EL (cell line): Measurements from ENCODE around the gene DOHH.
"Not testable (repeated sequence)": the region's sequence is repeated elsewhere in the genome, so short reads cannot be mapped to it uniquely, and the experiment has no call there.

ENCODE experiments used
- DNase-seq: peaks from one replicate; pipeline ENCODE4 v3.0.0-alpha.2; 2016

Gene DOHH

DNA sequence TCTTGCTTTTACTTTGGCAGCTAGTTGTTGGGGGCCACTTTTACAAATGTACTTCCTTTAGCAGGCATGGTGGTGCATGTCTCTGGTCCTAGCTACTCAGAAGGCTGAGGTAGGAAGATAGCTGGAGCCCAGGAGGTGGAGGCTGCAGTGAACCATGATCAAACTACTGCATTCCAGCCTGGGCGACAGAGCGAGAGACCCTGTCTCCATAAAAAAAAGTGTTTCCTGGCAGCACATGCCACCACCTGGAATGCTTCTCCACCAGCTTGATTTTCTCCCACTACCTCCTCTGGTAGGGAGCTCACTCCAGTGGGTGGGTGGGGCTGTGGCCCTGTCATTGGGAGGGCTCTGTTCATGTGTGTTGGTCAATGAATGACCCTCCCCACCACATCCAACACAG is 18.2 kb upstream of the DOHH start:
- DNase-seq: no peak

DNA sequence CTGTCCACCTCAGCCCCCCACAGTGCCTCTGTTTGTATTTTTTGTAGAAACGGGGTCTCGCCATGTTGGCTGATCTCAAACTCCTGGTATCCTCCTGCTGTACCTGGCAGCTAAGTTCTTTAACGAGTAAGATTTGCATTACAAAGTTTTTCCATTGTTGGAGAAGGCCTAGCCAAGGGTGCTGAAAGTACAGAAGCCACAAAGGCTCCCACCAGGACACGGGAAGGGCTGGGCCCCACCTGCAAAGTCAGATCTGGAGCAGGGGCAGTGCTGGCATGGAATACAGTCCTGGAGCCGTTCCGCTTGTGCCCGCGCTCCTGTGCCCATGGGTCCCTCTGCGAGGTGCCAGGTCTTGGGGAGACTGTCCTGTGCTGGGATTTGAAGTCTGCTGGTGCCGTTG is 17.8 kb upstream of the DOHH start:
- DNase-seq: no peak

DNA sequence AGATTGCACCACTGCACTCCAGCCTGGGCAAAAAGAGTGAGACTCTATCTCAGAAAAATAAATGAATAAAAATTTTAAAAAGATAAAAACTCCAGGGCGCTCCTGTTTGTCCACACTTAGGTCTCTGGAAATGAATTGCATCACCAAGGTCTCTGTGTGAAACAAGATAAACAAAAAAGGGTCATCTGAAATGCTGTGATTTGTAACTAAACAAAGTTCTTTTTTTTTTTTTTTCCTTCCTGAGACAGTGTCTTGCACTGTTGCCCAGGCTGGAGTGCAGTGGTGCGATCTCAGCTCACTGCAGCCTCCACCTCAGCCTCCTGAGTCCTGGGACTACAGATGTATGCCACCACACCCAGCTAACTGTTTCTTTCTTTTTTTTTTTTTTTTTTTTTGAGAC is 17.2 kb upstream of the DOHH start:
- no peak for DNase-seq

- DNase-seq: no peak
Measured at GRCh38 chr19:3516675-3517207, 16.3 kb upstream of the DOHH start.

DNA sequence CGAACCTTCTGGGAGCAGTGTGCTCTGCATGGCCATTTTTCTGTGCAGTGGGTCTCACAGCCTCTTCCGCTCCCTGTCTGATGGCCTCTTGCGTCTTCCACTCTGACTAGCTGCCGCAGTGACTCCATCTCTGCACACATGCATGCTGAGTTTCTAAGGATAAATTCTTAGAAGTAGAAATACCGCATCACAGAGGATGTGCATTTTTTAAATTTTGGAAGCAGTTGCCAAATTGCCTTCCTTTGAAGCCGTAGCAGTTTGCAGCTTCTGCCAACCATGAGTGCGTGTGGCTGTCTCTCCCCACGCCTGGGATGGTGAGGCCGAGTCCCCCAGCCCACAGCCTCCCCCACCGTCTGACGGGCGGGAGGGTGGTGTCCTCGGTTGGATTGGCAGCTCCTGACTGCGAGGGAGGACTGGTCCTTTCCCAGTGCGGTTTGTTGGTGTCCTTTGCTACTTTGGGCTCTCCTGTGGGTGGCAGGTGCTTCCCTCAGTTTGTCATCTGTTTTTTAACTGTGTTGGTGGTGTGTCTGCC is 15.5 kb upstream of the DOHH start:
- no peak for DNase-seq

DNA sequence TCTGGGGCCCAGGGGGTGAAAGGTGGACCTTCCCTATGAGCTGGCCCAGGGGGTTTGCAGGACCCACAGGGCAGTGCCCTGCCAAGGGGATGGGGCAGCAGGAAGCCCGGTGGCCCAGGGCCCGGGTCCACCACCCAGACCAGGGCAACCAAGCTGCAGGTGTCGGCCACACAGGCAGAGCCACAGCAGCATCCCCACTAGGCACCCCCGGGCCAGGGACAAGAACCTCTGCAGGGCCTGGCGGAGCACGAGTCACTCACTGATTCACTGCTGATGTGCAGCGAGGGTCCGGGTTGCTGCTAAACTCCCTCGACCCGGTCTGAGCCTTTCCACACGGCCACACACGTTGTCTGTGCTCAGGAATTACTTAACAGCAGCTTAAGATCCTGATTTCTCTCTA is 14.5 kb upstream of the DOHH start:
- DNase-seq: peak; percentile 39

DNA sequence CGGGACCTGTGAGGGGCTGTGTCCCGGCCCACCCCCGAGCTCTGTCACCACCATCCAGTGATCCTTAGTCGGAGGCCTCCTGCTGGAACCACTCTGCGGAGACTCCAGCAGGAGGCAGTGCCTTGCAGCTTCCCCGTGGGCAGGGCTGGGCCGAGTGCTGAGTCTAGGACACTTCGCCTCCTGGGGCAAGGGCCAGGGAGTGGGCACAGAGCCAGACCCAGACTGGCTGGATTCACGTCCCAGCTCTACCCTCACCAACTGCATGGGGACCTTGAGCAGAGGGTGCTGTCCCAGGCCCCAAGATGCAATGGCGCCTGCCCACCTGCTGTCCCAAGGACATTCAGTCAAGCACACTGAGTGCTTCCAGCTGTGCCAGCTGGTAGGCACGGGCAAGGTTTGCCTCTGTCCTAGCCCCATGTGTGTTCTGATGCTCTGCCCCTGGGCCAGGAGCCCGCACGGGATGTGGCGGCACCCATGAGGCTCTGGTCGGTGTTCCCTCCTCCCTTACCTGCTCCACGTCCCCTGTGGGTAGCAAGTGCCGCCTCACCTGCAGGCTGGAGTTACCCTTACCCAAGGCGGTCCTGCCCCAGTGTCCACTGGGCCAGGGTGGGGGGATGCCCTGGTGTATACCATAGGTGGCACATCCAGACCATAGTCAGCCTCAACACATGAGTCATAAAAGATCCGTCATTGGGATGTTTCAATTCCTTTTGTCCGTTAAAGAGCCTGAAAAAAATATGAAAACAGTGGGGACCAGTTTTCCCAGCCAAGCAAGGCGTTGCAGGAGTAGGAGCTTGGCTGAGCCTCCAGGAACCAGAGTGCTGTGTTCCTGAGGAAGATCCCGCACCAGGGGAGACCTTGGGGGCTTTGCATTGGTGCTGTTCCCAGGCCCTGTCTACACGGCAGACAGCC is 13.0 kb upstream of the DOHH start:
- DNase-seq: no peak

- no peak for DNase-seq
Measured at GRCh38 chr19:3512562-3513228, 12.2 kb upstream of the DOHH start.

GRCh38 chr19:3511506-3512251 is 11.2 kb upstream of the DOHH start:
- DNase-seq: no peak

GRCh38 chr19:3510727-3511126 is 10.3 kb upstream of the DOHH start:
- no peak for DNase-seq

GRCh38 chr19:3509566-3509989 is 9.1 kb upstream of the DOHH start:
- DNase-seq: peak; percentile 59

DNA sequence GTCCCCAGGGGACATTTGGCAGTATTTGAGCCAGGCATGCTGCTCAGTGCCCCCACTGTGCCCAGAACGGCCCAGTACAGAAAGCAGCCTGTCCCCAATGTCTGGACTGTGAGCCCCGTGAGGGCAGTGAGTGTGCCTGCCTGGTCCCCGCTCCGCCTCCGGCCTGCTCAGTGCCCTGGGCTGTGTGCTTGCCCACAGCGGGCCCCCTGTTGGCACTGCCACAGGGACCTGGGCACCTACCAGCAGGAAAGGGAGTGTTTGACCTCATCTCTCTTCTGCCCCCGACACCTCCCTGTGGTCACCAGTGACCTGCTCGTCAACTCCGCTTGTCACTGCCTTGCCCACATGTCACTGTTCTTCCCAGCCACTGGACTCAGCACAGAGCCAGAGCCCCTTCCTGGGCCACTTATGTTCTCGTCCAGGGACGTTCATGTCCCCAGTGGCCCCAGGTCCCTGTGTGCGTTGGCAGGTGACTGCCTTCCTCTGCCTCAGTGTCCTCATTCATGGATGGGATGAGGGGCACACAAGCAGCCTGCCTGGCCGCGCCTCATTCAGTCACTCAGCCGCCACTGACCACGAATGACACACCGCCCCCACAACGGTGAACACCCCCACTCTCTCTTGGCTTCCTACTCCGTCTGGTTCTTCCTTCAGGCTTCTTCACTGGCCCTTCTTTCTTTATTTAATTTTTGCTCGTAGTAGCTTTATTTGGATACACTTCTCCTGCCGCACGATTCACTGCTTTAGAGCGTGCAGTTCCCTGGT is 8.5 kb upstream of the DOHH start:
- peak; percentile 23 for DNase-seq

GRCh38 chr19:3508121-3508661 is 7.7 kb upstream of the DOHH start:
- DNase-seq: not testable (repeated sequence)

GRCh38 chr19:3507371-3508120 is 7.1 kb upstream of the DOHH start:
- peak; percentile 16 for DNase-seq

- DNase-seq: peak; percentile 36
Measured at GRCh38 chr19:3506384-3507340, 6.2 kb upstream of the DOHH start.

GRCh38 chr19:3505598-3506383 is 5.3 kb upstream of the DOHH start, which contains the start of gene FZR1:
Gene FZR1 (plus strand): TSS chr19:3506311. CDS start chr19:3522990, 16,679 bp downstream.
- DNase-seq: peak; percentile 99

GRCh38 chr19:3504735-3505134 is 4.3 kb upstream of the DOHH start:
- DNase-seq: no peak

GRCh38 chr19:3503036-3503572 is 2.6 kb upstream of the DOHH start:
- DNase-seq: no peak

GRCh38 chr19:3501780-3502179 is 1.3 kb upstream of the DOHH start:
- DNase-seq: no peak
